HG03571 (cell line): ENCODE data around the gene TIPARP.
"Not testable (repeated sequence)": the region's sequence is repeated elsewhere in the genome, so short reads cannot be mapped to it uniquely, and the experiment has no call there.

ENCODE experiments used
- ATAC-seq: cut with Tn5 transposase; IDR thresholded peaks from one replicate; pipeline ENCODE4 v1.9.1; 2021; ENCODE audit not compliant: unreplicated experiment

The TIPARP gene

DNA sequence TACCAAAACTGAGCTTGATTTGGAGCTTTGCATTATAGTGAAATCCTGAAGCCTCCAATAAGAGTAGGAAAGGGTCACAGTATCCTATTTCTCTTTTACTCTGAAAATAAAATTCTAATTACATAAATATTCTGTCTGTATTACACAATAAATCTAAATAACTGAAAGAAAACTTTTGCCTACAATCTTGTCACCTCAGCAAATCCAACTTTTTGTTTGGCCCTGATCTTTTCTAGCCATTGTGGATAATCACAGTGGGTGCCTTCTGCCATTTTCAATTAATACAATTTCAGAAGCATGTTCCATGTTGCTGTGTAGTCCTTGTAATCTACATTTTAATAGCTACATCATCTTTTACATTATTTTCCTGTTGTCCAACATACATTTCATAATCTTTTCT, 29.4 kb upstream of the TIPARP start:
- no peak for ATAC-seq

DNA sequence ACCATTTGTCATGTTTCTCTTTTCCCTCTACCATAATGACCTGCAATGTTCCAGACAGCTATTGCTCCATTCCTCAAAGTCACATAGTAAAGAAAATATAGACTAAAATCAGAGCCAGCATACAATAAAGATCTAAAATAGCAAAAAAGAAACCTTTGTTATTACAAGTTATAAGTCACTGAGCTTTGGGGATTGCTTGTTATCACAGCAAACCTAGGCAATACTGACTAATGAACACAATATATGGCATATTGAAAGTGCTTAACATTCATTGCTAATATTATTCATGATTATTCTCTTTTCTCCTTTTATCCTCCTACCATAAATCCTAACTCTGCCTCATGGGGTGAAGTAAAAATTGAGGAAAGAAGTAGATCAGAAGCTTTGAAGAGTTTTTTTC, 27.4 kb upstream of the TIPARP start:
- ATAC-seq: no peak

DNA sequence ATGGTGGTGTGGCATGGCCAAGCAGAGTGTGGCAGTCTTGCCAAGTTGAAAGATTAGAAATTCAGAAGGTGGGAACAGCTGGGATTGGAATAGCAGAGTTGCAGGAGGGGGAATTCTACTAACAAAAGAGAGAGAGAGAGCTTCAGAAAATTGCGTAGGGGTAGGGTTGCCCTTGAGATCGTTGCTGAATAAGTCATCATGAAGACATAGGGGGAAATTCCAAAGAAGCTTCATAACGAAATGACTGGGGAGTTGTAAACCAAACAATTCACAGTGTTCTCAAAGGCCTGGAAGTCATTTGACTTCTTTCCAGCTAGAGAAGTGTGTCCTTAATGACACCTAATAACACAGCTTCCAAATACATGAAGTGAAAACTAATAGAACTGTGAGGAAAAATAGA, 26.3 kb upstream of the TIPARP start:
- no peak for ATAC-seq

DNA sequence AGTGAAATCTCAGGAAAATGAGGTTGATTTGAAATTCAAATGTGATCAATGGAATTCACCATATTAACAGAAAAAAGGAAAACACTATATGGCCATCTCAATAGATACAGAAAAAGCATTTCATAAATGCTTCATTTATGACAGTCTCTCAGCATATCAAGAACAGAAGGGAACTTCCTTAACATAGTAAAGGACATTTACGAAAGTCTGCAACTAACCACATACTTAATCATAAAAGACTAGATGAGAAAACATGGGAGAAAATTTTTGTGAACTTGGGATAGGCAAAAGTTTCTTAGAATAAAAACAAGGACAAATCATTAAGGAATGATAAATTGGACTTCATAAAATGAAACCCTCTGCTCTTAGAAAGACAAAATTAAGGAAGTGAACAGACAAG, 24.7 kb upstream of the TIPARP start:
- ATAC-seq: no peak

DNA sequence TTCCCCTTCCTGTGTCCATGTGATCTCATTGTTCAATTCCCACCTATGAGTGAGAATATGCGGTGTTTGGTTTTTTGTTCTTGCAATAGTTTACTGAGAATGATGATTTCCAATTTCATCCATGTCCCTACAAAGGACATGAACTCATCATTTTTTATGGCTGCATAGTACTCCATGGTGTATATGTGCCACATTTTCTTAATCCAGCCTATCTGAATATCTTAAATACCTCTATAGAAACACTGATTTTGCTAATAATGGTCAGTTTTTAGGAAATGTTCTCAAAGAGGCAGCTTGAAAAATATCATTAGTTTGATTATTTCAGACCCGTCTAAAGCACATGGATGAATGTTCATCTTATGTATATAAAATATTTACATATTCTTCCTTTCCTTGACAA, 21.7 kb upstream of the TIPARP start:
- ATAC-seq: not testable (repeated sequence)

DNA sequence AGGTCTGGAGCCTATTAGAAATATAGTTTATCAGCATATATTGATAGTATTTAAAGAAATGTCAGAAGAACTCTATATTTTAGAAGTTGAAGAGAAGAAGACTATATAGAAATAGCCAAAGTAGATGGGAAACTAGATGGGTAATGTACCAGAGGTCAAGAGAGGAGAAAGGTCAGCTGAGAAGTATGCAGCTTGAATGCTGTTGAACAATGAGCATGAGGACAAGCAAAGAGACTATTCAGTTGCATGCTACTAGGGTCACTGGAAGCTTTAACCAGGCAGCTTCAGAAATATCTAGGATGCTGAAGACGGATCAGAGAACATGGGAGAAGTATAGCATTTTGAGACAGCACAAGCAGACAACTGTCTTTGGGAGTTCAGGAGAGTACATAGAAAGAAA, 19.6 kb upstream of the TIPARP start:
- ATAC-seq: no peak

DNA sequence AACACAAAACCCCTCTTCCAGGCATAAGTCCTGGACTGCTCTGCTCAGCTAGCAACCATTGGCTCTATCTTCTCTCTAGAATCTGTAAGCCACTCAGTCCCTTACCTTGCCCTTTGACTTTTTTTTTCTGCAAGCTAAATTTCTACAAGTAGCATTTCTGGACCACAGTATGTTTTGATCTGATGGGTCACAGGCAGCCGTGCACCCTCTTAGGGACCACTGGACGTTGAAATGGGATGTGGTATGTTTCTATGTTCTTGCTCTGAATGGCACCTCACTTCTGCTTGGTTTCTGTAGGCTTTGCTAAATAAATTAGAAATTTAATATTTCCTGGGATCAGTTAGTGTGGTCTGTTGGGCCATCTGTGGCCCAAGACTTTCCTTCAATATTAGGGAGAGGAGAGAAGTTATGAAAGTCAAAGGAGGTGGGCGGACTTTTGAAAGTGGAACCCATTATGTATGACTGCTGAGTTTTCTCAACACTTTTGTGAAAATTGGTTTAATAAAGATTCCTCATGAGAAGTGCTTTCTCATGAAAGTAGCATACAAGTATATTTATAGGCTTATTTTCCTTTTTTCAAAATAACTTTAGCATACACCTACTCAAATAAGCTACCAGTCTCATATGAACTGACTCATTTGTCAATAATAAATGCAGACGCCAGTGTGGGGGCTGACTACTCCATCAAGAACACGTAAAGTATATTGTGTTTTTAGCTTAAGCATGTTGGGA, 18.4 kb upstream of the TIPARP start:
- ATAC-seq: no peak

DNA sequence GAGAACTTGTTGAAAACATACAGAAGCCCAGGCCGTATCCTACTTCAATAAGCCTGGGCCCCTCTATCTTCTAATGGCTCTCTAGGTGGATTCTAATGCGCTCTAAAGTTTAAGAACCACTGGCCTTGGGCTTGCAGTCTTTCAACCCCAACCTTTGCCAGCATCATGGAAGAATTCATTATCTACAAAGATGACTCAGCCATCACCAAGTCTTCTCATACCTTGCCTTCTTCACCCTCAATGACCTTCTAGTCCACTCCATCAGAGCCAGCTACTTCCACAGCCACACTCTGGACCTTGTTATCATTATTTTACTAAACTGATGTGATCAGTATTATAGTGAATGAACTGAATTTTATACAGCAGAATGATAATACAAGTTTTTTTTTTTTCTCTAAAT, 16.9 kb upstream of the TIPARP start:
- no peak for ATAC-seq

DNA sequence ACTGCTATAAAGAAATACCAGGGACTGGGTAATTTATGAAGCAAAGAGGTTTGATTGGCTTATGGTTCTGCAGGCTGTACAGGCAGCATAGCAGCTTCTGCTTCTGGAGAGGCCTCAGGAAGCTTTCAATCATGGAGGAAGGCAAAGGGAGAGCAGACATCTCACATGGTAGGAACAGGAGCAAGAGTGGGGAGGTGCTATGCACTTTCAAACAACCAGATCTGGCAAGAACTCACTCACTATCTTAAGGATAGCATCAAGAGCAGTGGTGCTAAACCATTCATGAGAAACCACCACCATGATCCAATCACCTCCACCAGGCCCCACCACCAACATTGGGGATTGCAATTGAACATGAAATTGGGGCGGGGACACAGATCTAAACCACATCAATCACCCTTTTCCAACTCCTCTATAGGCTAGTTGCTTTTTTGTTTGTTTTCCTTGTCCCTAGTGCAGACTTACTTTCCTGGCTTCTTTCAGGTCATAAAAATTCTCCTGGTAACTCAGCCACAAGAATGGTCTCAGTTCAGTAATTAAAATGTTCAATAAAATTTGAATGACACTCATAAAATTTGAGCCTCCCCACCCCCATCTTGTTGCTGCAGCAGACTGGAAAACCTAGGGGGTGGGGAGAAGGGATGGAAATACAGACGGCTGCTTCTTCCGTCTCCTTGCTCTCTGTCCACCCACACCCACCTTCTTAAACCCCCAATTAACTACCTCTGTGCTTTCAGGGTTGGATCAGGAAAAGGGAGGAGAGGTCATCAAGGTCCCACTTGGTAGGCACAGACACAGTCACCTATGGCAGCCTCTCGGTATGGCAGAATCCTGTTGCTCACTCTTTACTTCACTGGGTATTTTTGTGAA, 16.3 kb upstream of the TIPARP start:
- no peak for ATAC-seq

DNA sequence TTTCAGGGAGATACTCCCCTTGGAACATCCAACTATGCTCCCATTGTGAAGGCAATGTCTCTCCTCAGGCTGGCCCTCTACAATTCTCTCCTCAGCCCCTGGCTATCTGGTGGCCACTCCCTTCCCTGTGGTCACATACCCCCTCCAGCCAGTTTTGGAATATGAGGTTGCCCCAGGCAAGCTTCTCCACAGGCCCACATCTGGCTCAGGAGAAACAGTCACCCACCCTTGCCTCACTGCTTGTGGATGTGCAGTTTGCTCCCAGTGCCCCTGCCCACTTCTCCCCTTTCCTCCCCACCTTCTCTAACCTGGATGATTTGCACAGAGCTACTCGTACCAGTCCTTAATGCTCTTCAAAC, 15.7 kb upstream of the TIPARP start:
- ATAC-seq: no peak

DNA sequence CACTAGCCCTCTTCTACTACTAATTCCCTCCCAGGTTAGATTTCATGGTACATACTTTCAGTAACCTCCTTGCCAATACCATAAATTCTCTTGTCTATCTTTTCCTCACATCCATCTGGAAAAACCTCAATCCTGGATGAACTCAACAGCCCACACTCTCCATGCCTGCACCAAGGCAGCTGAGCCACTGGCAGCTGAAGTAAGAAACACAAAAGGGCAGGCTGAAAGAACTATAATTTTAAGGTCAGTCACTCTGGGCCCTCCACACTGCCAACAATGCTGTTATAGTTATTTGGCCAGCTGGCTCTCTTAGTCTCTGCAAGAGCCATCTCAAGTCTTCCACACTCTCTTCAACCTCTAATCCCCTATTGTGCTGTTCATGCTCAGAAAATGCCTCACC, 15.1 kb upstream of the TIPARP start:
- no peak for ATAC-seq

DNA sequence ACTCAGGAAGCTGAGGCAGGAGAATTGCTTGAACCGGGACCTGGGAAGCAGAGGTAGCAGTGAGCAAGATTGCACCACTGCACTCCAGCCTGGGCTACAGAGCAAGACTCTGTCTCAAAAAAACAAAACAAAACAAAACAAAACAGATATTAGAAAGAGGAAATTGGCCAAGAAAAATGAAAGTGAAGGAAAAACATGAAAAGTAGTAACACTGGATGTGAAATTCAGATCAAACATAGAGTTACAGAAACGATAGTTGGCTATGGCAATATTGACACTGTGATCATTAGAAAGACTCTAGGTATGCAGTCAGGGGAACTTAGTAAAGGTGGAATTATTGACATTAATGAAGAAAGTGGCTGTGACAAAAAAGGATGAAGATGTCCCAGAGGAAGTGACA, 13.2 kb upstream of the TIPARP start:
- no peak for ATAC-seq

DNA sequence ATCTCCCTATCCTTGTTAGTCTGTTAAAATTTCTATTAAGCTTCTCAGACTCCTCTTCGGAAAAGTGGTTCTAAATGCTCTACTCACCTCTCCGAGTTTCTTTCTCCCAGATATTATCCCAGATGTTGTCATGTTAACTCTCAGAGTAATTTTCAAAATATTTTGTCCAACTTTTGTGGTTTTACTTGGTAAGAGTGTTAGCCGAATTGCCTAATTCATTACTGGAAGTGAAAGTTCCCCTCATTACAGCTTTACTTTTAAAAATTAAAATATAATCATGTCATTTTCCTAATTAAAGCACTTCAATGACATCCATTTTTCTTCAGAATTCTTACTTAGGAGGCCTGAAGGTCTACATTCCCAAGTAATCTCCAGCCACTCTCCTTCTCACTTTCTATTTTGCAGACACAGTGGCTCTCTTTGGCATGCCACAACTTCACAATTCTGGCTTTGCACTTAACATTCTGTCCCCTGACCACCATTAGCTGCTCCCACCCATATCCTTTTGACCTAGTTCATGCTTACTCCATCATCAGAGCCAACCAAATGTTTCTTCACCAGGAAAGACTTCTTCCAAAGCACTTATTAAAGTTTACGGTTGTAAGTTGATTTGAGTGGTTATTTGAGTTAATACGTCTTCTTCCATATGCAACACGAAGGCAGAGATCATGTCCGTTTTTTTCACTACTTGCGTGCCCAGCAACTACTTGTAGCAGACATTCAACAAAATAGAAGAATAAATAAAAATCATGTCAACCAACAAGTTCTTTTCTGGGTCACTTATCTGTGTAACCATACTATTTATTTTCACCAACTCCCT, 10.2 kb upstream of the TIPARP start:
- ATAC-seq: peak; percentile 9

DNA sequence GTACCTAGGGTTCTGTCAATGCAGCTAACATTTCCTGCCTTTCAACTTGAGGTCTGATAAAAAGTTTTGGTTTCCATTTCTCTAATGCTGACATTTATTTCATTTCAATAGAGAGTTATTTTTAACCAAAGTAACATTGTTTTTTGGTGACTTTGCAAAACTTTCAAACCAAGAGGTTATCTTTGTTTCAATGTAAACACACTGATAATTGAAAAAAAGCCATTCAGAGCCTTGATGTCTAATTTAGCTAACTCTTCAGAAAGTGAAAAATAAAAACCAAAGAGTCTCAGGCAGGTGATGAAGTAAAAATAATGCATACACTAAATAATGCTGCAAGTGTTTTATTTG, 9.6 kb upstream of the TIPARP start:
- ATAC-seq: peak; percentile 75

DNA sequence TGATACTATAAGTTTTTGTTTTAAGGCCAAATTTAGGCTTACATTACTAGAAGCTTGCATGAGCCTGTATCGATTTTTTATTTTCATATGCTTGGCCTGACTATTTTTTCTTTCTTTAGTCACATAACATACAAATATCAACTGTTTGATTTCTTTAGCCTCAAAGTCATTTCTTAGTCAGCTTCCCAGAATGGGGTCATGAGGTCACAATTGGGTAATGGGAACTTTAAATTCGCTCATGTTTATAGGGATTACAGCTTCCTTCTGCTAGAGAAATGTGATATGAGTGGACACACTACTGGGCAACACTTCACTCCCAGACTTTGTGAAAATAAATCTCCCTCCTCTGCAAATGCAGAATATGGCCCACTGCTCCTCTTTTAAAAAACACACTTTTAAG, 9.1 kb upstream of the TIPARP start:
- no peak for ATAC-seq

DNA sequence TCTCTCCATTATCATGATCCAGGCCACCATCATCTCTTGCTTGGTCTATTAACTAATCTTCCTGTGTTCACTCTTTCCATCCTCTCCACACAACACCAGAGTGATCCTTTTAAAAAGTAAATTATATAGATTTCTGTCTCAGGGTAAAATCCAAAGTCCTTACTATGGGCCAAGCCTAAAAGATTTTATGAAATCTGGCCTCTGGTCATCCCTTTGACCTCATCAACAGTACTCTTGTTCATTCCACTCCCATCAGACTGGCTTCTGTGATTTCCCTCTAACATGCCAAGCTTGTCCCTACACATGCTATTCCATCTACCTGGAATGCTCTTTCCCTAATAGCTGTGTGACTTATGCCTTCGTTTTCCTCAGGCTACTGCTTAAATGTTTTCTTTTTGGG, 8.3 kb upstream of the TIPARP start:
- ATAC-seq: no peak

DNA sequence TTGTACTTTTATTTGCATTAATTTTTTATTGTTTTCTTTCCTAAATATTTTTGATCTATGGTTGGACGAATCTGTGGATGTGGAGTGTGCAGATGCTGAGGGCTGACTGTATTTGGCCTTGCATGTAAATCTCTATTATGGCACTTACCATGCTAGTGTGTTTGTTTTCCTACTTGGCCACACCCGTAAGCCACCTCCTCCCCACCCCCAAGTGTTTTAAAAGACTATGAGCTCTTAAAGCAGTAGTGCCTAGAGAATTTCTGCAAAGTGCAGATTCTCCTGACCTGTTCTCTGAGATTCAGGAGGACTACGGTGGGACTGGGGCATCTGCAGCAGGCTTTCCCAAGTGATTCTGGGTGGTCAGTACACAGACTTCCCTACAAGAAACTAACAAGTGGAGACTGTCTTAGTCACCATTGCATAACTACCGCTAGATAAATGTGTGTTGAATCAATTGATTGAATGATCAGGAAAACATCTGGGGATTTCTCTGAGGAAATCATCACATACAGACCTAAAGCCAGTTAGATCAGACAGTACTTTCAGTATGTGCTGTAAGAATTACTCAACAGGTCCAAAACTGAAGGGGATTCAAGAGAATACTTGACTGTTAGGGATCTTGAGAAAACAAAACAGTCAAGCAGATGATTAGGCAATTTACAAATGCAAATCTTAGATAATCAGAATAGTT, 6.2 kb upstream of the TIPARP start:
- no peak for ATAC-seq

DNA sequence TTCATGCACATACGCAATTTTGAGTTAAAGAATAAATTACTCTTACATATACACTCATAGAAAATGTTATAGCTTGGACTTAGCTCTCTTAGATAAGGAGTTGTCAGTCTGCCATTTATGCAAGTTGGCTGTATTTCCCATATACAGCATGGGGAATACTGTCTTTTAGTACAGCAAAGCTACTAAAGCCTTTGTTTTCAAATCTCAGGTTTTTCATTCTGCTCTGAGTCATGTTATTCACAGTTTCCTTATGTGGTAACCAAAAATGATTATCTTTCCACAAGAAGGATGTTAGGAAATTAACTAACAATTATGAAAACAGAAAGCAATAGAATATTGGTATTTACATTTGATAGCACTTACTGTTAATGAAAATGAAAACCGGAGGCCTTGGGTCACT, 4.3 kb upstream of the TIPARP start:
- ATAC-seq: no peak

DNA sequence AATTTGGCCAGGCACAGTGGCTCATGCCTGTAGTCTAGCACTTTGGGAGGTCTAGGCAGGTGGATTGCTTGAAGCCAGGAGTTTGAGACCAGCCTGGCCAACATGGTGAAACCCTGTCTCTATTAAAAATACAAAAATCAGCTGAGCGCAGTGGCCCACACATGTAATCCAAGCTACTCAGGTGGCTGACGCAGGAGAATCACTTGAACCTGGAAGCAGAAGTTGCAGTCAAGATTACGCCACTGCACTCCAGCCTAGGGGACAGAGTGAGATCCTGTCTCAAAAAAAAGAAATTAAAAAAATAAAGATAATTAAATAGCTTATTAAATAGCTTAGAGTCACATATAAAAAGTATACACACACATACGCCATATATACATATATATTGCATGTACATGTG, 3.7 kb upstream of the TIPARP start:
- no peak for ATAC-seq

DNA sequence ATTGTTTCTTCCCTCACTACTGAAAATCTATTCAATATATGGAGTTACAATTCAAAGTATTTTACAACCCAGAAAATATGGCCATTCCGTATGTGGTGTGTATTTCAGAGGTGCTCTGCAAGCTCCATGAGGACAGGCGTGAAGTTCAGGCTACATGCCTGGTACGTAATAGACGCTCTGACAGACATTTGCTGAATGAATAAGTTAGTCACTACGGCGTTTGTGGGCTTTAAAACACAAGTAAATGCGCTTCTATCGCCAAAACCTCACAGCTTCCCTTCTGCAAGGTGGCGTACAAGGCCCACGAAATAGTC, 701 bp upstream of the TIPARP start:
- no peak for ATAC-seq
